Hematopoietic multipotent progenitor cell treated with erythropoietin and hydrocortisone succinate and interleukin-3 and kit ligand, for 4 days (in vitro differentiated cells): ENCODE measurements around the gene KBTBD8.
A peak's percentile ranks its signal among the peaks of the same experiment; 100 is the strongest.

Experiments used
- DNase-seq: peaks from one replicate; pipeline ENCODE4 v3.0.0-alpha.2; 2015

KBTBD8 gene

DNA sequence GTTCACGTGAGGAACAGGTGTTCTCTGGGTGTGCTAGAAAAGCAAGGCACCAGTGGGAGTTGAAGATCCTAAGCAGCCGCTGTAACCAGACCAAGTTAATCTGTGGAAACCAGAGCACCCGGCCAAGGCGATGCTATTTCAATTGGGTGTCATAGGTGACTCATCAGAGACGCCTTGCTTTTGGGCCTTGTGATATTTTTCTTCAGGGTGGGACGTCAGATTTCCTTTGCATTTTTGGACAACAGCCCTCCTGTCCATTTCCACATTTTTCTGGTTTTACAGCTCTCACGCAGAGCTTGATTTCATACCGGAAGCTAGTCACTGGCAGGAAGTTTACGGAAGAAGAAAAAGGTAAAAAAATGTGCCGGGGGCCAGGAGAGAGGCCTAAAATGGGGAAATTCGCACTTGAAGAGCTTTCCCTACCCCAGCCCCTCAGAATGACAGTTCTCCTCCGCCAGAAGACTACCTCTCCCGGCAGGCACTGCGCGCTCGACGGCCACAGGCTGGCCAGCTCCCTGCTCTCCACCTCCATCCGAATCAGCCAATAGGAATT is 471 bp upstream of the KBTBD8 start:
- DNase-seq: peak; percentile 57

DNA sequence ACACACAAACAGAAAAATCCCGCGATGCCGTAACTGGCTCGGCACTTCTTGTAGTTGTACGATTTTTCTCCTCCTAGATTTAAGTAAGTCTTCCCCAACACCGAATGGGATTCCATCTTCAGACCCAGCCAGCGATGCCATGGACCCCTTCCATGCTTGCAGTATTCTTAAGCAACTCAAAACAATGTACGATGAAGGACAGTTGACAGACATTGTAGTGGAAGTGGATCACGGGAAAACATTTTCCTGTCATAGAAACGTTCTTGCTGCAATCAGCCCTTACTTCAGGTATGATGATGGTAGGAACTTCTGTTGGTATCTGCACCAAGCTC is 763 bp downstream of the KBTBD8 start:
- DNase-seq: no peak

DNA sequence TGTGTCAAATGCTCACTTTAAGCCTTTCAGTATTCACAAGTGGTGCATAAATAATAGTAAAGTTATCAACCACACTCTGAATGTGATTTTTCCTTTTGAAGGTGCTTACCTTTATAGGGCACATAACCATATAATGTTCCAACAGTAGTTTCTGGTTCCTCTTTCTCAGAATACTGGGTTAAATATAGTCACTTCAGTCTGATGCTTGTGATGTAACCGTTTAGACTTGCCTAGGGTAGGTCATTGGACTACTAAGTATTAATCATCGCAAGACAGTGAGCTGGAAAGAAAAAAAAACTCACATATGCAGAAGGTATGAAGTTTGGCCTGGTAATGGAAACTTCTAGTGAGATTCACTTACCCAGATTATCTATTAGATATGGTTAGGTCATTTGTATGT is 1.9 kb downstream of the KBTBD8 start:
- DNase-seq: peak; percentile 73

DNA sequence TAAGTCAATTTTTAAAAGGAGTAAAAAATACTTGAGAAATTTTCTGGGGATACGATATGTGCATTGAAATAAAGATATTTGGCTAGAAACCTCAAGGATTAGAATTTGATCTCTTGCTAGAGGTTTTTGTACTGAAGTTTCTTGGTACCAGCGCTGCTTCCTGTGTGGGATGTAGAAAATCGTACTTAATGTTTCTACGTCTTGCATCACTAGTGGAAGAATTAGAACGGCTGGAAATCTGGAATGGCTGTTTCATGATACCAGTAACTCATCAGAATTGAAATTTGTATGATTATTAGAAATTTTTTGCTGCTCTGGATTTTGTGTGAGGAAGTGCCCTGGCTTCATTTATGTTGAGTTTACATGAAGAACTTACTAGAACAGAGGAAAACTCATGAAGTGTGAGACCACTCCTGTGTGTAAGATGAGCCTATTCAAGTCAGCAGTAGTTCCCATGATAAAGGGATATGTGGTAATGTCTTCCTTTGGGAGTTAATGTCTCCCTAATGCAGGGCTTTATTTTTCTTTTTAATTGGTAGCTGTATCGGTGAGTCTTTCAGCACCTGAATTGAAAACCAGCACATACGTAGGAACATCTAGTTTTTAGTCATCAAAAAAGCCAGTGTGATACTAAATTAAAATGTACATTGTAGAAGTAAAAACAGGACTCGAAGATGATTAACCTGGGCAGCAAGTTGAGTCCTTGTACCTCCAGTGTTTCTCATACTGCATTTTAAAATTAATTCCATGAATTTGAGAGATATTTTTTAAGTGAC is 3.2 kb downstream of the KBTBD8 start:
- no peak for DNase-seq

DNA sequence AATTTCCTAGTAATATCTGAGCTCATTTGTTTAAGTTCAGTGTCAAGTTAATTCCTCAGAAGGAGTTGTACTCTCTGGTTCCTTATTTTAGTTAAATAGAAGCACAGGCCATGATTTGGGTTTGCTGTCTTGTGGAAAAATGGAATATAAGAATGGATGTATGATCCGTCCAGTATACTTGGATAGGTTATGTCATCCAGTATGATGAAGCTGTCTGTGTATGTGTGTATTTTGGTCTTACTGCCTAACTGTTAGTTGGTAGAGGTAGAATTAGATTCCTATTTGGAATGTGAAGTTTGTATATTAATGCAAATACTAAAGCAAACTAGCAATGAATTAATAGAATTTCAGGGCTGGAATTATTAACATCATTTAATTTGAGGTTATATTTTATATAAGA is 7.9 kb downstream of the KBTBD8 start:
- no peak for DNase-seq

DNA sequence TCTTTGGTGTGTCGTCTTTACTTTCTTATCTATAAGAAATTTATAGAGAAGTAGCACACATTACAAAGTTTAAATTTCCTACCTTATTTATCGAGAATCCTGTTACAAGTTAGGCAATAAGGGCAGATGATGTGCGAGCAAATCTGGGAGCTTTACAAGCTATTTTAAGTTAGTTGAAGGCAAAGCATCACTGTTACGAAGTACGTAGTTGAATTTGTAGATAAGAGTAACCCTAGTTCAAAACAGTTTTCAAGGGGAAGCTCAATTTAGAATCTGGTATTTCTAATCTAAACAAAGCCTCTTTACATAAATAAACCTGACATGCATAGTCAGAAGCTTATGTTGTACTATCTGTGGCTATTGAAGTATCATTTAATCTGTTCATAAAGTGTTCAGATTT is 8.4 kb downstream of the KBTBD8 start:
- DNase-seq: no peak

DNA sequence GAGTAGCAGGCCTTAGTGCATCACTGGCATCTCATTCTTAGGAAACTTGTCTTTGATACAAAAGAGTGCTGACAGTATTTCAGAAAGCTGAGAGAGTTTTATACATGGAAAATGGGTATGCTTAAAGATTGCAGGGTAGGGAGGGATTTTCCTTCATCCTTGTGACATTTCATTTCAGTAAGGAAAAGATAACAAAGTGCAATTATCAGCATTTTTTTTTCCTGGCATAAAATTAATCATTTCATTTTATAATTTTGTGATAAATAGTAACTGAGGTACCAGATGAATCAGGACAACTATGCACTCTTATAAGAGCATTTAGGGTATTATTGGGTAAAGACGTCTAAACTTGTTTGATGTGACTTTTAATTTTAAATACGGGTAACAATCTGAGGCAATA is 10.3 kb downstream of the KBTBD8 start:
- DNase-seq: no peak

DNA sequence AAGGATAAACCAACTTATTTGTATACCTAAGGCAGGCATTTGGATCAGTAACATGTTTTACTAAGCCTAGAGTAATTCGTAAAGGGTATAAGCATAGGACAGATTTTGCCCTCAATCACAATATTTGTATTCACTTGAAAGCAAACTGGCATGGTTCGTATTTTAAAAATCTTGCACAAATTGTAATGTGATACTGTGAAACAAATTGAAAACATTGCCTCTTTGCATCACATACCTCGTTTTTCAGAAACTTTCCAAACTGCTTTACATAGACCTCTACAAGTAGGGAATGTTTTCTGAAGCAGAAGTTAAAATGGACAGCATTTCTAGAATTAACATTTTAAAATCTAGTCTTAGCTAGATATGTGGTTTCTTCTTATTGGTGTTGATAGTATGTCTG is 11.6 kb downstream of the KBTBD8 start:
- no peak for DNase-seq

DNA sequence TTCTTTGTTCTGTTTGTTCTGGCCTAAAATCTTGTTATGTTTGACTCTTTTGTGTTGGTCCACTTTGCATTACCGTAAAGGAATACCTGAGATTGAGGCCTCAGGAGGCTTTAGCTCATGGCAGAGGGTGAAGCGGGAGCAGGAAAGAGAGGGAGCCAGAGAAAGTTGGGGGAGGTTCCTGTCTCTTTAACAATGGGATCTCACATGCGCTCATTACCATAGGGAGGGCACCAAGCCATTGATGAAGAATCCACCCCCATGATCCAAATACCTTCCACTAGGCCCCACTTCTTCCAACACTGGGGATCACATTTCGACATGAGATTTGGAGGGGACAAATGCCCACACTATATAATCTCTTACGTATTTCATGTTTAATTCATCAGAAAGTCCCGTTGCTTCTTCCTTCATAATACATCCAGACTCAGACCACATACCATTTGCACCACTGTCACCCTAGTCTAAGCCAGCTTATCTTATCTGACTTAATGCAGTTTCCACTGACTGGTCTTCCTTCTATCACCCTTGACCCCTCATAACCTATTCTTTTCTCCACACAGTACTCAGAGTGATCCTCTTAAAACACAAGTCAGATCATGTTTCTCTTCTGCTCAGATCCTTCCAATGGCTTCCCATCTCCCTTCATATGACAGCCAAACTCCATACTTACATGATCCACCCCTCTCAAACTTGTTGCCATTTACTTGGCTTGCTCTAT is 13.5 kb downstream of the KBTBD8 start:
- DNase-seq: peak; percentile 35

DNA sequence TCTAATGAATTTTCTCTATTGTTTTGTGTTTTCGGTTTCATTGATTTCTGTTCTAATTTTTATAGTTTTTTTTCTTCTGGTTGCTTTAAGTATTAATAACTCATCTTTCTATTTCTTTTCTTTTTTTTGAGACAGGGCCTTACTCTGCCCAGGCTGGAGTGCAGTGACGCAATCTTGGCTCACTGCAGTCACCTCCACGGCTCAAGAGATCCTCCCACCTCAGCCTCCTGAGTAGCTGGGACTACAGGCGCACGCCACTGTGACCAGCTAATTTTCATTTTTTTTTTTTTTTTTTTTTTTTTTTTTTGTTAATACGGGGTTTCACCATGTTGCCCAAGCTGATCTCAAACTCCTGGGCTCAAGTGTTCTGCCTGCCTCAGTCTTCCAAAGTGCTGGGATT is 14.5 kb downstream of the KBTBD8 start:
- no peak for DNase-seq

DNA sequence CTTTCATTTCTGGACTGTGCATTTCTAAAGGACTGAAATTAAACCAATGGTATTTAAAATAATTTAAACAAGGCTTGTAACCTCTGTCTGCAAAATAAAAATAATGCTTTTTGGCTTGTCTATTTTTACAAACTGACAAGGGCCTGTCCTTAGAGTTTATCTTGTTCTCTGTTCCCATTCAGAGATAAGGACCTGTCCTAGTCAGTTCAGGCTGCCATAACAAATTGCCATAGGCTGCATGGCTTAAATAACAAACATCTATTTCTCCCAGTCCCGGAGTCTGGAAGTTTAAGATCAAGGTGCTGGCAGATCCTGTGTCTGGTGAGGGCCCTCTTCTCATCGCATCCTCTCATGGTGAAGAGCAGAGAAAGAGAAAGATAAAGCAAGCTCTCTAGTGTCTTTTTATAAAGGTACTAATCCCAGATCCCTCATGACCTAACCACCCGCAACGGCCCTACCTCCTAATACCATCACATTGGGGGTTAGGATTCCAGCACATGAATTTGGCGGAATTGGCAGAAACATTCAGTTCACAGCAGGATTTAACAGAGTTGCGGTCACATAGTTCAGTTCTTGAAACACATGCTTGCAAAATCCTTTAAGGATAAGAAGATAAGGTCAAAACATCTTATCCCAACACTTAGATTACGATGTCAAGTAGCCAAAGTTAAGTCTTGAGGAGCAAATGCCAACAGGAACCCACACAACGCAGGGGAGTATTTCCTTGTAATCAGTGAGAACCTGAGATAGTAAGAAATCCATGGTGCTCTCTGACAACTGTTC is 17.8 kb downstream of the KBTBD8 start:
- DNase-seq: no peak

DNA sequence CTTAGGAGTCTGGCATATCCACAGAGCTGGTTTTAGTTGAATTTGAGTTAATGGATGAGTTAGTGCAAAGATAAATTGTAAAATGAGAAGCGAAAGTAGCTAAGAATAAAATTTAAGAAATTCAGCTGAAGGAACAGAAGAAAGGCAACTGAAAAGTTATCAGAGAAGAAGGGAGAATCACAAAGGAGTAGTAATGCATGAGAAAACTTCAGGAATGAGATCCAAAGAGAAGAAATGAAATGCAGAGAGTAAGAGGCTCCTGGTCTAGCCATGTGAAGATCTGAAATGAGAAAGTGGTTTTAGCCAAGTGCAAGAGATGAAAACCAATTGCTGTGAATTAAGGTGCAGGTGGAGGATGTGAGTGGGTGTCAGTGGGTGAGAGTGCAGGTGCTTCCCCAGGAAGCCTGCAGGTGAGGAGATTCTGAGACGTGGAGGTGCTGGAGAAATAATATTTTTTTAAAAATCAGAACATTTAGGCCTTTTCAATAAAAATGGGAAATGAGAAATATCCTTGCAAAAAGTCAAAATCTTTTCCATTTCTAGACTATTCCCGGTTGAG is 18.5 kb downstream of the KBTBD8 start:
- DNase-seq: no peak

DNA sequence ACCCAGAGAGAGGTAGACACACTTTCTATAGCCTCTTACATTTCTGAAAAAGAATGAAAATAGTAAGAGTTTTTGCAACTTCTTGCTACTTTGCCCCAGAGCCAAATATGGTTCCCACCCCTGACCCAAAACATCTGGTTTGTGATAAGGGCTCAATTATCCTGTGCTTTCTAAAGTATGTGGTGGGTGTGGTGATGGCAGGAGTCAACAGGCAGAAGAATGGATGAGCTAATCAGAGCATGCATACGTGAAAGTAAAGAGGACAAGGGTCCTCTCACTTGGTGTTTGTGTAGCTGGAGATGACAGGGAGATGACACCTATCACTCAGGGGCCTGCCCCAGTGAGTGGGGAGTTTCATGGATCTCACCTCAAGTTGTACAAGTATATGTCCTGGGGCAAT is 19.1 kb downstream of the KBTBD8 start:
- peak; percentile 95 for DNase-seq

DNA sequence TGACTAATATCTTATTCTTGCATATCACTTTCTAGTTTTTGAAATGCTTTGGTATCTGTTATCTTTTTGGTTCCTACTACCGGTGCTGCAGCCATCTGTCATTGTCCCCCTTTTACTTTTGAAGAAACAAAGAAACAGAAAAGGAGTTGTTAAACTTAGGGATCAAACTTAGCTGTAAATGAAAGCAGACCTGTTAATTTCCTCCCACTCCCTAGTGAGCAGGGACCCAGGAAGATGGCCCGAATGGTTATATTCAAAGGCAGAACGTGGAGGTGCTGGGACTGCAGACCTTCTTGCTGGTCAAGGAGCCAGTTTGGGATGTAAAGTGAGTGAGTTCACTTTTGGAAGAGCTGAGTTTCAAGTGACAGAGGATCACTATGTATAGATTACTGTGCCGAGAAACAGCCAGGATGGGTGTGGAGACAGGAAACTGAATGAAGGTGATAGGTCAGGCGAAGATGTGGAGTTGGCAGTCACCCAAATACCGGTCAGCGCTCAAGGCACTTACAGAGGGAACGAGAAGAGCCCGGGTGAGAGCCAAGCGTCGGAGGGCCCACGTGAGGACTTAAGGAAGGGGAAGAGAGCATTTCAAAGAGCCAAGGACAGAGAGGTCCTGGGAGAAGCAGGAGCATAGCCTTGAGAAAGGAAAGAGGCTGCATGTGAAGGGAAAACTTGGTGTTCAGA is 20.1 kb downstream of the KBTBD8 start:
- DNase-seq: peak; percentile 94

DNA sequence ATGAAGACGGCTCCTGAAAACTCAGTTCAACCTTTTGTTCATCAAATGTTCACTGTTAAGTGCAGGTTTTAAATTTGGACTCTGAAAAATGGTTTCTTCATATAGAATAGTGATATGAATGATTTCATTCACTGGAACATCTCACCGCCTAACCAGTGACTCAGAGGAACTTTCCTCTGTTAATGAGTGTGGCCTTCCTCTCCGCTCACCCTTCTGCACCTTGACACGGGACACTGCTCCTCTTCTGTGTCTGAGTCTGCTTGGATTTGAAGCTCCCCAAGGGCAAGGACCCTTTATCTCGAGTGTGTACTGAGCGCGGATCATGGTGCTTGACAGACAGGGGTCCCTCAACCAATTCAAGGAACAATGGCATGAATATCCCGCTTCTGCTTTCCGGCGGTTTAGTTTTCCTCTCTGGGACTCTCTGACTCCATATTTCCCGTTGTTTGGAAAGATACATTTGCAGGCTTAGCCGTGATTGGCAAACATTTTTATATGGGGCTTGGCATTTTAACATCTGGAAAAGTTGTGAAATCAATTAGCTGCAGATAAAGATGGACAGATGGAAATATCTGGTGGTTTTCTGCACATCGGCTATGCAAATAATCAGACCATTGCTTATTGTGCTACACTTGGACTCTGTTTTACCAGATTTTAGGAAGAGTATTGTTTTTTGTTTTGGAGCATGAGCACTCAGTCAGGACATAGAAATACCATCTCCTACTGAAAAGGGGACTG is 20.9 kb downstream of the KBTBD8 start:
- DNase-seq: no peak

DNA sequence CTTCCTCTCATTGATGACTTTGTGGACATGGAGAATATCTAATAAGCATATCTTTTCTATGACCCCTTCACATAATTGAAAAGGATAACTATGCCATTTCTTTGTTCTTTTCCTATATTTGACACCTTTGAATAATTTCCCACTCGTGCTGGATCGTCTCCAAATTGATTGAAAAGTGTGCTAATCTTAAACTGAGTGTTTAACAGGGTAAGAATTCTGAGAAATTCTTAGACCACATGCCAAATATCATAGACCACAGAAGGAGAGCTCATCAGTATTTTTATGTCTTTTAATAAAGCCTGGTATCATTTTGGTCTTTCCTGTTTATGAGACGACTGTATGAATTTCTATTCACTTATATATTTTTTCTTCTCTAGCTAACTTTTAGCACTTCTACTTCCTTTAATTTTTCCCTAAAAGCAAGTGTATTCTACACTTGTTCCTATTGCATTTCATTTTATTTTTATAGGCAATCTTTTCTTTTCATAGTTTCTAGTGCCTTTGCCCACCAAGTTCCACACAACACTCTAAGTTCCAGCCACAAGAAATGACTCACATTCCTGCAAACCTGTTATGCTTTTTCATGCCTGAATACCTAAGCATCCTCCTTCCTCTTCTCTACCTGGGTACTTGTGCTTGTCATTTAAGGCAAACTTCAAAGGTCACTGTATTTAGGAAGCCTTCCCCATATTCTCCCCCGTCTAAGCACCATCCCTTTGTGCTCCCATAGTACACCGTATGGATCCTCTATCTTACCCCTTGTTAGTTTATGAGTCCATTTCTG is 30.1 kb downstream of the KBTBD8 start:
- peak; percentile 51 for DNase-seq

DNA sequence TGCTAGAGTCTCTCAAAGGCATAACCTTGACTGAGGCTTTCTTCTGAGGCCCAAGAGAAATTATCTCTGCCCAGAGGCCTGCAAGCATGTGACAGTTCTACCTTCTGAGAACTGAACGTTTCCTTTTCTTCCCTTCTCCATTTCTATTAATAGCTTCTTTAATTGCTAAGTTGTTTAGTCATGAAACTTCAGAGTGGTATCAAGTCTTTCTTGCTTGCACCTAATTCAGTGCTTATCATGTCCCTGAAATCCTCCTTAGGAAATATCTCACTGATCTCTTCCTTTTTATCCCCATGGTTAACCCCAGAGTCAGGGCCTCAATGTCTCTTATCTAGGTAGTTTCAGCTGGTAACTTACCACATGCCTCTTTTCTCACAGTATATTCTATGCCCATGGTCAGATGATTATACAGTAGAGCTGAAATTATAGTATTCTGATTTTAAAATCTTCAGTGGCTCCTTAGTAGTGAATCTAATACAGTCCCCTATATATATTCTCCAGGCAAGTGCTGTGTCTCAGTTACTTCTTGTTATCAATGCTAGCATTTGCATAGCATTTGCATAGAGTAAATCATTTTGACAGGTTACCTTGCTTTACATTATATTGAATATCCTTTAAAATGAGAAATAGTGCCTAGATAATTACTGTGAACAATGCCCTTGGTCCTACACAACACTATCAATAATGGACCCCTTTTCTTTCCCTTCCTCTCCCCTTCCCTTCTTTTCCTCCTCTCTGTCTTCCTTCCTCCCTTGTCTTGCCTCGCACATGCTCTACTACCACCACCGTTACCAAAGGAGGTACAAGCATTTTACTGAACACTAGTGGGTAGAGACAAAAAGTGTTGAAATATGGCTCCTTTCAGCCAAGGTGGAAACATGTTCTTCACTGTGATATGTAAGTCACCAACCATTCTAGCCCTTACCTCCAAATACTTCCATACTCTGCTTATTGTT is 33.0 kb downstream of the KBTBD8 start:
- DNase-seq: peak; percentile 88

DNA sequence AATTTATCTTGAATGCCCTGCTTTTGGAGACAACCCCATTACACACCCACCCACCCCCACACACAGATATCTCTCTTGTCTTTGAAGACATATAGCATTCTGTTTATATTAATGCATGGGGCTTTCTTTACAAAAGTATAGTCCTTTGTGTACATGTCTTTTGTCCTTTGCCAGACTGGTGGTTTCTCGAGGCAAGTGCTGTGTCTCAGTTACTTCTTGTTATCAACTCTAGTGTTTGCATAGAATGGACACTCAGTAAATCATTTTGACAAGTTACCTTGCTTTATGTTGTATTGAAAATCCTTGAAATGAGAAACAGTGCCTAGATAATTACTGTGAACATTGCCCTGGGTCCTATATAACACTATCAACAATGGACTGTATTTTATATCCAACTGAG is 33.9 kb downstream of the KBTBD8 start:
- DNase-seq: no peak

DNA sequence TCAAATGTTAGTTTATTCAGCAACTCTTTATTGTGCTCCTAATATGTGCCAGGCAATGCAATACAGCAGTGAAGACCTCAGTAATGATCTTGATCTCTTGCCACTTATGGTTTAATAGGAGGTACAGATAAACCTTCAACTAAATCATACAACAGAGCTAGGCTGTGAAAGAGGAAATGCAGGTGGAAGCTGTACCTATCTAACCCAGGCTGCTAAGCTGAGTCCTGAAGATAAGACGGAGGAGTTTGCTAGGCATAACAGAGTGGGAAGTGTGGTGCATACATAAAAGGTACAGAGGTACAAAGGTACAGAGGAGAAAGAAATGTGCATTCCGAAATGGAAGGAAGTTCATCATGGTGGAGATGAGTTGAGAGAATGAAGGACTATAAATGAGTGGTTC is 35.0 kb downstream of the KBTBD8 start:
- DNase-seq: peak; percentile 47

DNA sequence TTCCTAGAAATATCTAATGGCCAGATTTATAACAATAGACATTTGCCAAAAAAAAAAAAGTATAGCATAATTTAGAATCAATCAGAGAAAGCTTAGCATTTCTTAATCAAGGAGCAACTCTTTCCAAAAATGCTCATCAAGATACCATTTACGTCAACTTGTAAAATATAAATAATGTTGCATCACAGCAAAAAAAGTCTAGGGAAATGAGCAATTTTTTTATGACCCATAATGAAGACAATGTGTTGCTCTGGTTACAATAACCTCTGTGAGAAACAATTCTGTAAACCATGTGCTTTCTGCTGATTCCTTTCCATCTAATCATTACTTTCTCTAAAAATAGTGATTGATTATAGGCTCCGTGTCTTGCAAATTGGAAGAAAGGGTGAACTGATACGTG is 36.3 kb downstream of the KBTBD8 start:
- no peak for DNase-seq
